ENCODE results near the gene VIL1. TPM values are rescaled to one million over a fixed set of nuclear protein-coding genes. Genes with fewer than 3 reads are reported as not detected.

Gene VIL1
- total RNA-seq, 1 experiment from 2014 or later: 0.02 TPM

DNA sequence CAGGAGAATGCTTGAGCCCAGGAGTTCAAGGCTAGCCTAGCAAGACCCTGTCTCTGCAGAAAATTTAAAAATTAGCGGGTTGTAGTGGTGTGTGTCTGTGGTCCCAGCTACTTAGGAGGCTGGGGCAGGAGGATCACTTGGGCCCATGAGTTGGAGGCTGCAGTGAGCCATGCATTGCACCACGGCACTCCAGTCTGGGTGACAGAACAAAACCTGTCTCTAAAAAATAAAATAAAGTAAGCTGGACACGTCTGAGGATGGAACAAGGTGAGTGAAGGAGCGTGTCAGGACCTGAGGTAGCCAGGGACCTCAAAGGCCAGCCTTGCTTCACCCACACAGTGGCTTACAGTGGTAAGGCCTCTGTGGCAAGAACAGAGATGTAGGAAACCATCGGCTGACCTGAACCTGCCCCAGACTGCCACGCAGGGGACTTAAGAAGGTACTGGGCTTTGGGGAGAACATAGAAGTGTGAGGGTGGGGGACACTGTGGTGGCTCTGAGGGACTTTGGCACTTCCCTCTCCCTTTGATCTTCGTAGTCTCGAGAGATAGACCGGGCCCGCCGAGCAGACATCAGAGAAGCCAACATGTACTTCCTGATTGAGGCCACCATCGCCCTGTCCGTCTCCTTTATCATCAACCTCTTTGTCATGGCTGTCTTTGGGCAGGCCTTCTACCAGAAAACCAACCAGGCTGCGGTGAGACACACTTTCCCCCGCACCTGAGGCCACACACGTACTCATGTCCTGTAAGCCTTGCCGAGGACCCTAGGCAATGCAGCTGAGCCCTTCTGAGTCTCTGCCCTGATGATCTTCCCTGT is 29.4 kb upstream of the VIL1 start:
- no peaks in the 10 kb centered on the region; the same call in 1 of the 2 replicates for H3K27me3 ChIP-seq

DNA sequence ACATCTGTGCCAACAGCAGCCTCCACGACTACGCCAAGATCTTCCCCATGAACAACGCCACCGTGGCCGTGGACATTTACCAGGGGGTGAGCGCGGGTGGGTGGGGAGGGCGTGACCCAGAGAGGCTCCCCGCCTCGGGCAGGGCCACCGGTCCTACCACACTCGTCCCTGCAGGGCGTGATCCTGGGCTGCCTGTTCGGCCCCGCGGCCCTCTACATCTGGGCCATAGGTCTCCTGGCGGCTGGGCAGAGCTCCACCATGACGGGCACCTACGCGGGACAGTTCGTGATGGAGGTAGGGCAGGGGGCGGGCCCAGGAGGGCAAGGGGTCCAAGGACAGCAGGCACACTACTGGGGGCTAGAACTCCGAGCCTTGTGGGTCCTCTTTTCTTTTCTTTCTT is 27.7 kb upstream of the VIL1 start:
- Histone ChIP-seq H3K27ac (no peak overlapping the region), H3K4me1 (peaks cover 8% of the 10 kb centered on the region; the same call in 1 of the 2 replicates), H3K27me3 (no peaks in the 10 kb centered on the region; the same call in 1 of the 2 replicates), H3K9me3 (replicated peaks) (no peaks in the 10 kb centered on the region), H3K36me3 (no peaks in the 10 kb centered on the region), H3K4me3 (no peak overlapping the region)
- no peak for DNase-seq

More for the DNA sequence above, 29.4 kb upstream of the VIL1 start:
- no peaks in the 10 kb centered on the region for H3K36me3 ChIP-seq
- H3K4me3 ChIP-seq: no peak overlapping the region
- DNase-seq: no peak
- H3K9me3 ChIP-seq (replicated peaks): no peaks in the 10 kb centered on the region
- no peak overlapping the region for H3K27ac ChIP-seq
- peaks cover 8% of the 10 kb centered on the region; the same call in 1 of the 2 replicates for H3K4me1 ChIP-seq

DNA sequence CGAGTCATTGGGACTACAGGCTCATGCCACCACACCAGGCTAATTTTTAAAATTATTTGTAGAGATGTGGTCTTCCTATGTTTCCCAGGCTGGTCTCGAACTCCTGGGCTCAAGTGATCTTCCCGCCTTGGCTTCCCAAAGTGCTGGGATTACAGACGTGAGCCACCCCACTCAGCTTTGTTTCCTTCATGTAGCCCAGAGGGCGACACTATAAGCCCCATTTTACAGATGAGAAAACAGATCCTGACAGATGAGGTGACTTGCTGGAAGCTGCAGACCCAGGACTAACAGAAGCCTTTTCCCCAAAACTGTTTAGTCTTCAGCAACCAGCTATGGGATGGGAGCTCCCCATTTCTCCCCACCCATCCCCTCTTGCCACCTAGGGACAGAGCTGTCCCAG is 26.5 kb upstream of the VIL1 start:
- no peaks in the 10 kb centered on the region for H3K9me3 ChIP-seq (replicated peaks)
- no peaks in the 10 kb centered on the region for H3K27me3 ChIP-seq
- no peak overlapping the region for H3K27ac ChIP-seq
- DNase-seq: no peak
- no peaks in the 10 kb centered on the region for H3K36me3 ChIP-seq
- peaks cover 4% of the 10 kb centered on the region; the same call in 1 of the 2 replicates for H3K4me1 ChIP-seq
- no peak overlapping the region for H3K4me3 ChIP-seq

DNA sequence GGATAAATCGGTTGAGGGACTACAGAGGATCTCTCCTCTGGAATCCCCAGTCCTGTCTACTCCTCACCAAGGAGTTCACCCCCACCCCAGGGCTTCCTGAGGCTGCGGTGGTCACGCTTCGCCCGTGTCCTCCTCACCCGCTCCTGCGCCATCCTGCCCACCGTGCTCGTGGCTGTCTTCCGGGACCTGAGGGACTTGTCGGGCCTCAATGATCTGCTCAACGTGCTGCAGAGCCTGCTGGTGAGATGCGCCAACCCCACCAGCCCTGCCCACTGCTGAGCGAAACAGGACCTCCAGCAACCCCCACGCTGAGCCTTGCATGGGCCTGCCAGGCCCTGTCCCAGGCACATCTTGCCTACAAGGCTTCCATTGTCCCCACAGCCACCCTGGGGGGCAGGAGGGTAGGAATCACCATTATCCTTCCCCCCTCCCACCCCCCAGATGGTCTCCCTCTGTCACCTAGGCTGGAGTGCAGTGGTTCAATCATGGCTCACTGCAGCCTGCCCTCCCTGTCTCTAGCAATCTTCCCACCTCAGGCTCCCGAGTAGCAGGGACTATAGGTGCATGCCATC is 25.9 kb upstream of the VIL1 start:
- Histone ChIP-seq H3K27me3 (no peaks in the 10 kb centered on the region), H3K4me3 (no peak overlapping the region), H3K27ac (no peak overlapping the region), H3K36me3 (no peaks in the 10 kb centered on the region), H3K4me1 (no peaks in the 10 kb centered on the region; the same call in 1 of the 2 replicates), H3K9me3 (replicated peaks) (no peaks in the 10 kb centered on the region)
- no peak for DNase-seq

DNA sequence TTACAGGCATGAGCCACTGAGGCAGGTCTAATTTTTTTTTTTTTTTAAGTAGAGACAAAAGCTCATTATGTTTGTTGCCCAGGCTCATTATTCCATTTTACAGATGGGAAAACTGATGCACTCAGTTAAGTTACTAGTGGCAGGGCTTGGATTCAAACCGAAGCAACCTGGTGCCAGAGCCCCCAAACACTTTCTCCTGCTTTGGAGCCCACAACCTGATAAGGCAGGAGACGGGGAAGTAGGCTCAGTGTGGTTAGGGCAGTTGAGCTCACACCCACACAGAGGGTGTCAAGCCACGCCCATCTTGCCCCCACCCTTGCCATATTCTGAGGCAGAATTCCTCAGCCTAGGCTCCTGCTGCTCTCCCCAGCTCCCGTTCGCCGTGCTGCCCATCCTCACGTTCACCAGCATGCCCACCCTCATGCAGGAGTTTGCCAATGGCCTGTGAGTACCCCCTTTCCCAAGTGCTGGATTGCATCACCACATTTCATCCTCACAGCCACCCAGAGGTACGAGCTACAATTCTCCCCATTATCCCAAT is 25.1 kb upstream of the VIL1 start:
- H3K9me3 ChIP-seq (replicated peaks): no peaks in the 10 kb centered on the region
- H3K27ac ChIP-seq: no peak overlapping the region
- no peaks in the 10 kb centered on the region; the same call in 1 of the 2 replicates for H3K4me1 ChIP-seq
- H3K36me3 ChIP-seq: no peaks in the 10 kb centered on the region
- DNase-seq: no peak
- H3K4me3 ChIP-seq: no peak overlapping the region
- no peaks in the 10 kb centered on the region for H3K27me3 ChIP-seq

DNA sequence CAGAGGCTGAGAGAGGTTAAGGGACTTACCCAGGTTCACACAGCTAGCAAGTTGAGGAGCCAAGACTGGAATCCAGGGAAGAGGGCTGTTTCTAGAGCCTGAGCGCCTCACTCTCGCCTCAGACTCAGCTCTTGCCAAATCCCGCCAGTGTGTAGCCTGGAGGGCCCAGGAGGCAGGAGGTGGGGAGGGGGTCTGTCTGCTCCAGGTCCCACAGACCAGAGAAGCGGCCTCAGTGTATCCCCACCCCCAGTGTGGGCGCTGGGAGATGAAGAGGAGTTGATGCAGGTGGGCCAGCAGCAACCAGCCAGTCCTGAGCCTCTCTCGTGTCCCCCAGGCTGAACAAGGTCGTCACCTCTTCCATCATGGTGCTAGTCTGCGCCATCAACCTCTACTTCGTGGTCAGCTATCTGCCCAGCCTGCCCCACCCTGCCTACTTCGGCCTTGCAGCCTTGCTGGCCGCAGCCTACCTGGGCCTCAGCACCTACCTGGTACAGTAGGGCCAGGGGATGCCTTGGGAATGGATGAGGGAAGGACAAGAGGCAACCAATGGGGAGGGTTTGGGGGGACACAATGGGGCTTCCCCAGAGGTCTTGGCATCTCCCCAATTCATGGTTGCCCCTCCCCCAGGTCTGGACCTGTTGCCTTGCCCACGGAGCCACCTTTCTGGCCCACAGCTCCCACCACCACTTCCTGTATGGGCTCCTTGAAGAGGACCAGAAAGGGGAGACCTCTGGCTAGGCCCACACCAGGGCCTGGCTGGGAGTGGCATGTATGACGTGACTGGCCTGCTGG is 24.4 kb upstream of the VIL1 start:
- H3K27ac ChIP-seq: no peak overlapping the region
- no peaks in the 10 kb centered on the region for H3K9me3 ChIP-seq (replicated peaks)
- DNase-seq: no peak
- no peaks in the 10 kb centered on the region for H3K27me3 ChIP-seq
- no peaks in the 10 kb centered on the region; the same call in 1 of the 2 replicates for H3K4me1 ChIP-seq
- H3K36me3 ChIP-seq: no peaks in the 10 kb centered on the region
- no peak overlapping the region for H3K4me3 ChIP-seq

DNA sequence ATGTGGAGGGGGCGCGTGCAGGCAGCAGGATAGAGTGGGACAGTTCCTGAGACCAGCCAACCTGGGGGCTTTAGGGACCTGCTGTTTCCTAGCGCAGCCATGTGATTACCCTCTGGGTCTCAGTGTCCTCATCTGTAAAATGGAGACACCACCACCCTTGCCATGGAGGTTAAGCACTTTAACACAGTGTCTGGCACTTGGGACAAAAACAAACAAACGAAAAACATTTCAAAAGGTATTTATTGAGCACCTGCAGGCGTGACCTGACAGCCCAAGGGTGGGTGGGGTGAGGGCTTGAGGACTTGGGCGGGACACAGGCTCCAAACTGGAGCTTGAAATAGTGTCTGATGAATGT is 23.9 kb upstream of the VIL1 start:
- H3K27me3 ChIP-seq: no peaks in the 10 kb centered on the region
- no peak overlapping the region for H3K4me3 ChIP-seq
- no peak for DNase-seq
- no peaks in the 10 kb centered on the region for H3K36me3 ChIP-seq
- no peak overlapping the region for H3K27ac ChIP-seq
- H3K4me1 ChIP-seq: no peaks in the 10 kb centered on the region; the same call in 1 of the 2 replicates
- no peaks in the 10 kb centered on the region for H3K9me3 ChIP-seq (replicated peaks)

DNA sequence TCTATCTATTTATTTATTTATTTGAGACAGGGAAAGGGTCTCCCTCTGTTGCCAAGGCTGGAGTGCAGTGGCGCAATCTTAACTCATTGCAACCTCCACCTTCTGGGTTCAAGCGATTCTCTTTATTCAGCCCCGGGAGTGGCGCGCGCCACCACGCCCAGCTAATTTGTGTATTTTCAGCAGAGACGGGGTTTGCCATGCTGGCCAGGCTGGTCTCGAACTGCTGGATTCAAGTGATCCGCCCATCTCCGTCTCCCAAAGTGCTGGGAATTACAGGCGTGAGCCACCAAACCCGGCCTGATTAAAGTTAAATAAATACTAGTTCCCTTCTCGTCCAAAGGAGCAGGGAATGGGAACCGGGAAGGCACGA is 23.5 kb upstream of the VIL1 start:
- H3K36me3 ChIP-seq: no peaks in the 10 kb centered on the region
- no peaks in the 10 kb centered on the region; the same call in 1 of the 2 replicates for H3K4me1 ChIP-seq
- no peak overlapping the region for H3K27ac ChIP-seq
- DNase-seq: no peak
- peak overlapping the region; percentile 82 for H3K4me3 ChIP-seq
- no peaks in the 10 kb centered on the region for H3K27me3 ChIP-seq
- H3K9me3 ChIP-seq (replicated peaks): no peaks in the 10 kb centered on the region

DNA sequence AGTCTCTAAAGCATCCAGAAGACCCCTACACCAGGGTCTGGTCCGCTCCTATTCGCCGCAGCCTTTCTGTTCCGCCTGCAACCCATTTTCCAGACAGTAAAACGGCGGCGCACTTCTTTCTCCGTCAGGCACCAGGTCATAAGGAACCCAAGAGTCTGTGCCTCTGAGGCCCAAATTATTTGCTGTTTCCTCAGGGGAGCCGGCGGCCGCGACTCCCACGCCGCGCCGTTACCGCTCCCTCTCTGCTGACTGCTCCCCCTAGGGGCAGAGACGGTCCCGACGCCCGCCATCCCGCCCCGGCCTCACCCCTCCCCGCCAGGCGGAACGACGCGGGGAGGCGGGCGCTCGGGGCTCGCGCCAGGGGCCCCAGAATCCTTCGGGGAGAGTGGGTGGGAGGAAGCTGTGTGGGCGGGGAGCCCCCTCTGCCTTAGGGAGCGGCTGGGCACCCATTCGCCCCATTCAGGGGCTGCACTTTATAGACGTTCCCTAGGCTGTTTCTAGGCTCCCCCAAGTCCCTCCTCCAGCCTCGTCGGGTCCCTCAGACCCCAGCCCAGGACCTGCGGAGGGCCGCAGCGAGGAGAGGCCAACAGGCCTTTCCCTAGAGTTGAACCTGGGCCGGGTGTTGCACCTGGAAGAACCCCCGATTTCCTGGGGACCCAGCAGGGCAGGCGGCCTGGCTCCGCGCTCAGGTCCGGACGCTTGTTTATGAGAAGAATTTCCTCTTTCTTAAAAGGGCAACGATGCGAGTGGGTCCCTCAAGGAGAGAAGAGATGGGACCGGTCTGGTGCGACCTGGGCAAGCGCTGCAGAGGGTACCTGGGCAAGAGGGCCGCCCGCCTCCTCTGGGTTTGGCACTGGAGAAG is 22.9 kb upstream of the VIL1 start:
- H3K36me3 ChIP-seq: no peaks in the 10 kb centered on the region
- peak overlapping the region; percentile 99 for H3K27ac ChIP-seq
- no peaks in the 10 kb centered on the region for H3K9me3 ChIP-seq (replicated peaks)
- no peaks in the 10 kb centered on the region; the same call in 1 of the 2 replicates for H3K4me1 ChIP-seq
- peak; percentile 96 to 97 for DNase-seq
- no peaks in the 10 kb centered on the region for H3K27me3 ChIP-seq
- peak overlapping the region; percentile 82 for H3K4me3 ChIP-seq

DNA sequence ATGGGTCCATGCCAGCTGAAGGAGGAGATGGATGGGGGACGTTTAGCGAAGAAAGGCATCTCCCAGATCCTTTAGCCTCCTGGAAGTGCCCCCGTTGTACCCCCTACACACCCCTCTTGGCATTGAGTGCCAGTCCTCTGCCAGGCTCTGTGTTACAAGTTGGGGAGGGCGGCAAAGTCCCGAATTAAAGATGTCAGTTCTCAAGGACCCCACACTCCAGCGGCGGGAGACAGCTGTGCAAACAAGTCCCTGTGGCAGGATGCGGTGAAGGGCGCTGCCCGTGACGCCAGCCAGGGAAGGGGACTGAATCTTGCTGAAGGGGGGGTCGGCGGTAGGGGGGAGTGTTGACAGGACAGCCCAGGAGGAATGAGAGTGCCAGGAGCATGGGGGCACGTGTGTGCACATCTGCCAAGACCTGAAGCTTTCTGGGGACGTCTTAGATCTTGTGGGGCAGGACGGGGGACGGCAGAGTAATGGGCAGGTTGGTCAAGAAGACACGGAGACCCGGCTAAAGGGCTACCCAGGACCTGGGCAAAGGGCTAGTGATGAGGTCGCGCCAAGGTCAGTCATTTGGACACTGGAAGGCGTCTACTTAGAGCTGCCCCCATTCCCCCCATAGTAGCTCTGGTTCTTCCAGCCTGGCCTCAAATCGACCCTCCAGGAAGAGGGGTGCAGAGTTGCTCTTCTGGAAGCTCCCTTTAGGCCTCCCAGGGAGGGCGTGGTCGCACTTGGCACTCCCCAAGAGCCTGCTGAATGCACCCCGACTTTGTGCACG is 22.0 kb upstream of the VIL1 start:
- Histone ChIP-seq H3K4me1 (no peaks in the 10 kb centered on the region; the same call in 1 of the 2 replicates), H3K27me3 (no peaks in the 10 kb centered on the region), H3K36me3 (no peaks in the 10 kb centered on the region), H3K9me3 (replicated peaks) (no peaks in the 10 kb centered on the region), H3K27ac (peak overlapping the region; percentile 99), H3K4me3 (peak overlapping the region; percentile 82)
- peak; percentile 94 to 96 for DNase-seq

DNA sequence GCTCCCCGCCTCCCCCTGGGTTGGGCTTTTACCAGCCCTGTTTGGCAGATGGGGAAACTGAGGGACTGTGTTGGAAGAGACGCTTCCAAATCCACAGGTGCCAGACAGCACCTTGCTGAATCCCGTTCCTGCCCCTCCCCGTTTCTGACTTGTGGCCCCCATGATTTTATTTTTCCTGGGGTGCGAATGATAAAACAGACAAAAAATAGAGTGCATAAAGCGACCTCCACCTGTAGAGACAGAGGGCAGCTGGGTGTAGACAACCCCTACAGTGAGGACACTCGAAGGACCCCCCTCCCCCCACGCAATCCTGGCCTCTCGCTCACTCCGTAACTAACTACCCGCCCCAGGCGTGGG is 21.5 kb upstream of the VIL1 start:
- peak overlapping the region; percentile 99 for H3K27ac ChIP-seq
- H3K36me3 ChIP-seq: no peaks in the 10 kb centered on the region
- no peak for DNase-seq
- peak overlapping the region; percentile 82 for H3K4me3 ChIP-seq
- no peaks in the 10 kb centered on the region for H3K9me3 ChIP-seq (replicated peaks)
- H3K27me3 ChIP-seq: no peaks in the 10 kb centered on the region
- H3K4me1 ChIP-seq: no peaks in the 10 kb centered on the region; the same call in 1 of the 2 replicates

DNA sequence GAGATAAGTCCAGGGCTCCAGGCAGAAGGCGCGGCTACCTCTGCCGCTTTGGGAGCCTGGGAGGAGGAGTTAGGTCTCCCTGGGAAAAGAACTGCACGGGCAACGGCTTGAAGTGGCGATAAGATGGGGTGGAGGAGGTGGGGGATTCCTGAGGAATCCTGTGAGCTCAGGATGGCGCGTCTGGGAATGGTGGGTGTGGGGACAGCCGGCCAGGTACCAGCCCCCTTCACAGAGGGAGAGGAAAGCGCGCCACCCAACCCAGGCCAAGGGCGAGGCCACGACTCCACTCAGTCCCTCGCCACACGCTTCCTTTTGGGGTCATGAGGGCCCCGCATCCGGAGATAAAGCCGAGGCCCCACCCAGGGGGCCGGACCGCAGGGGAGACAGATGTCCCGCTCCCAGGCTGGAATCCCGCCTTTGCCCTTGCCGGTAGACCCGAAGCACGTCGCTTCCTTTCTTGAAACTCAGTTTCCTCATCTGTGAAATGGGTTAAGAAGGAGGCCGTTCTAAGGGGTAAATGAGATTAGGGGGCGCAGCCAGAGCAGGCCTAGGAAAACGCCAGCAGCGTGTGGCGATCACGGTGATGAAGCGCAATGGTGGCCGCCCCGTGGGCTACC is 21.0 kb upstream of the VIL1 start:
- H3K4me1 ChIP-seq: no peaks in the 10 kb centered on the region; the same call in 1 of the 2 replicates
- no peaks in the 10 kb centered on the region for H3K27me3 ChIP-seq
- no peaks in the 10 kb centered on the region for H3K36me3 ChIP-seq
- peak overlapping the region; percentile 82 for H3K4me3 ChIP-seq
- peak; percentile 87 to 89 for DNase-seq
- H3K9me3 ChIP-seq (replicated peaks): no peaks in the 10 kb centered on the region
- peak overlapping the region; percentile 99 for H3K27ac ChIP-seq

Data from SJCRH30 (cell line).